NCI-H146 treated with DMSO at 0.1 percent for 48 hours (cell line): ENCODE results near the gene ERC2.

Source experiments
- DNase-seq: peaks from one replicate; lab custom pipeline; 2025; ENCODE audit not compliant: unreplicated experiment; lab: John Stamatoyannopoulos, UW

ERC2 gene

GRCh38 chr3:55724407-55724784 is 743.9 kb downstream of the ERC2 start:
- DNase-seq = no peak

- no peak for DNase-seq
These were observed 744.4 kb downstream of the ERC2 start for GRCh38 chr3:55723653-55724406.

- no peak for DNase-seq
These were observed 746.4 kb downstream of the ERC2 start for GRCh38 chr3:55721716-55722484.

GRCh38 chr3:55720614-55721013 is 747.7 kb downstream of the ERC2 start:
- no peak for DNase-seq

- DNase-seq = no peak
These were observed 748.8 kb downstream of the ERC2 start for GRCh38 chr3:55719508-55719907.

GRCh38 chr3:55719006-55719405 is 749.3 kb downstream of the ERC2 start:
- no peak for DNase-seq

GRCh38 chr3:55718521-55718921 is 749.7 kb downstream of the ERC2 start:
- no peak for DNase-seq

- no peak for DNase-seq
These were observed 750.2 kb downstream of the ERC2 start for GRCh38 chr3:55718074-55718473.

- DNase-seq = no peak
These were observed 750.8 kb downstream of the ERC2 start for GRCh38 chr3:55717481-55717880.

- DNase-seq = no peak
These were observed 751.5 kb downstream of the ERC2 start for GRCh38 chr3:55716611-55717225.

GRCh38 chr3:55716044-55716443 is 752.2 kb downstream of the ERC2 start:
- no peak for DNase-seq

GRCh38 chr3:55714057-55714456 is 754.2 kb downstream of the ERC2 start:
- DNase-seq = no peak

- DNase-seq = no peak
These were observed 756.6 kb downstream of the ERC2 start for GRCh38 chr3:55711646-55712045.

- no peak for DNase-seq
These were observed 758.8 kb downstream of the ERC2 start for GRCh38 chr3:55709411-55710012.

GRCh38 chr3:55708921-55709320 is 759.3 kb downstream of the ERC2 start:
- no peak for DNase-seq

GRCh38 chr3:55708242-55708641 is 760.0 kb downstream of the ERC2 start:
- no peak for DNase-seq

GRCh38 chr3:55704521-55704920 is 763.7 kb downstream of the ERC2 start:
- DNase-seq = no peak

GRCh38 chr3:55702822-55703221 is 765.4 kb downstream of the ERC2 start:
- DNase-seq = no peak

- DNase-seq = peak; percentile 73
These were observed 766.3 kb downstream of the ERC2 start for GRCh38 chr3:55701997-55702396.

- DNase-seq = no peak
These were observed 769.4 kb downstream of the ERC2 start for GRCh38 chr3:55698831-55699230.

- no peak for DNase-seq
These were observed 770.9 kb downstream of the ERC2 start for GRCh38 chr3:55697177-55697865.
